Measurements from ENCODE around the gene HUS1.

GRCh38 chr7:48011323-48011722 is 31.9 kb upstream of the HUS1 start:
- TF ChIP-seq CTCF (IDR thresholded peaks at IDR 0.05) (no peak), POLR2A (IDR thresholded peaks at IDR 0.05) (no peak), EP300 (IDR thresholded peaks at IDR 0.05) (no peak)

Data from tibial nerve (tissue), 4 donors.